Right atrium auricular region (tissue), 2 donors: ENCODE results near the gene WWOX. TPM values are rescaled to one million over a fixed set of nuclear protein-coding genes. Genes with fewer than 3 reads are reported as not detected.

ENCODE experiments used
- DNase-seq: peaks from one replicate; pipeline ENCODE4 v3.0.0-alpha.2; 2019; ENCODE audit warnings: low spot score
- H3K27ac ChIP-seq, 2 donors: fragments of 200-600 bp; sonication (generic); 1 replicate in 1 of 2; 2 replicates in 1 of 2; pipeline ENCODE4 v1.5.1; 2016 to 2019
- H3K27me3 ChIP-seq, 2 donors: fragments of 200-600 bp; sonication (generic); one replicate each; pipeline versions ENCODE4 v1.5.1 to v1.6.0; 2017 to 2019
- H3K36me3 ChIP-seq: fragments of 200-600 bp; sonication (generic); one replicate; pipeline ENCODE4 v1.5.1; 2016
- H3K4me1 ChIP-seq, 2 donors: fragments of 200-600 bp; sonication (generic); one replicate each; pipeline versions ENCODE4 v1.5.1 to v1.6.0; 2017 to 2019
- H3K4me3 ChIP-seq, 2 donors: fragments of 200-600 bp; sonication (generic); 1 replicate in 1 of 2; 2 replicates in 1 of 2; pipeline ENCODE4 v1.5.1; 2017 to 2019; ENCODE audit warnings: mild to moderate bottlenecking in 1 of 2, moderate library complexity in 1 of 2
- H3K9me3 ChIP-seq, 2 donors: fragments of 200-600 bp; sonication (generic); one replicate each; pipeline ENCODE4 v1.5.1; 2019
- total RNA-seq, 2 donors: library from RNA; depleted of rRNA; stranded (reverse); fragments of >200 nt; gene quantifications; one replicate each; pipeline ENCODE4 v1.1.0, GENCODE V29; 2016
- TF ChIP-seq, protein P1 (sequence below), 2 donors: fragments of 200-600 bp; sonication (generic); IDR thresholded peaks; one replicate each; pipeline ENCODE4 v1.5.1; 2019; ENCODE audit warnings: antibody characterized with exemption in 2 of 2

WWOX gene
- total RNA-seq, 2 donors from 2014 or later: 14.8 to 20.8 TPM

DNA sequence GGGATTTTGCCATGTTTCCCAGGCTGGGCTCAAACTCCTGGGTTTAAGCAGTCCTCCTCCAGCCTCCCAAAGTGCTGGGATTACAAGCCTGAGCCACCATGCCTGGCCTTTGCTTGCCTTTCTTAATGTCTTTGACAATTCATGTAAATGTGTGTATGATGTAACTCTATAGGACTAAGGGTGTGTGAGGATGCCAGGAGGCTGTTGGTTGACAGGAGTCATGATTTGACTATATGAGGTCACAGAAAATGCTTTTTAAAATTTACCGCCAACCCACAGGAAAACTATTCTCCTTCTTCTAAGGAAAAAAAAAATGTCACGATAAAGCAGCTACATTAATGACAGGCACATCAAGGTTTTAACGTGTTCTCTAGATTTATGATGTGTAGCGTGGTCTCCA lies 118.8 kb downstream of the WWOX start:
- H3K36me3 ChIP-seq: no peaks in the 10 kb centered on the region
- no peak overlapping the region for H3K4me3 ChIP-seq
- H3K9me3 ChIP-seq: no peaks in the 10 kb centered on the region
- no peaks in the 10 kb centered on the region for H3K4me1 ChIP-seq
- no peak for DNase-seq
- H3K27ac ChIP-seq: no peak overlapping the region
- TF ChIP-seq, protein P1, sequence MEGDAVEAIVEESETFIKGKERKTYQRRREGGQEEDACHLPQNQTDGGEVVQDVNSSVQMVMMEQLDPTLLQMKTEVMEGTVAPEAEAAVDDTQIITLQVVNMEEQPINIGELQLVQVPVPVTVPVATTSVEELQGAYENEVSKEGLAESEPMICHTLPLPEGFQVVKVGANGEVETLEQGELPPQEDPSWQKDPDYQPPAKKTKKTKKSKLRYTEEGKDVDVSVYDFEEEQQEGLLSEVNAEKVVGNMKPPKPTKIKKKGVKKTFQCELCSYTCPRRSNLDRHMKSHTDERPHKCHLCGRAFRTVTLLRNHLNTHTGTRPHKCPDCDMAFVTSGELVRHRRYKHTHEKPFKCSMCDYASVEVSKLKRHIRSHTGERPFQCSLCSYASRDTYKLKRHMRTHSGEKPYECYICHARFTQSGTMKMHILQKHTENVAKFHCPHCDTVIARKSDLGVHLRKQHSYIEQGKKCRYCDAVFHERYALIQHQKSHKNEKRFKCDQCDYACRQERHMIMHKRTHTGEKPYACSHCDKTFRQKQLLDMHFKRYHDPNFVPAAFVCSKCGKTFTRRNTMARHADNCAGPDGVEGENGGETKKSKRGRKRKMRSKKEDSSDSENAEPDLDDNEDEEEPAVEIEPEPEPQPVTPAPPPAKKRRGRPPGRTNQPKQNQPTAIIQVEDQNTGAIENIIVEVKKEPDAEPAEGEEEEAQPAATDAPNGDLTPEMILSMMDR (IDR thresholded peaks at IDR 0.05): no peak
- no peaks in the 10 kb centered on the region for H3K27me3 ChIP-seq

GRCh38 chr16:78218856-78219651 lies 119.6 kb downstream of the WWOX start:
- Histone ChIP-seq H3K4me3 (no peak overlapping the region), H3K27ac (no peak overlapping the region), H3K36me3 (no peaks in the 10 kb centered on the region), H3K27me3 (no peaks in the 10 kb centered on the region), H3K9me3 (no peaks in the 10 kb centered on the region), H3K4me1 (no peaks in the 10 kb centered on the region)
- TF ChIP-seq, protein P1 (IDR thresholded peaks at IDR 0.05): no peak
- no peak for DNase-seq

GRCh38 chr16:78220571-78220970 lies 121.1 kb downstream of the WWOX start:
- no peak for DNase-seq
- no peaks in the 10 kb centered on the region for H3K36me3 ChIP-seq
- no peaks in the 10 kb centered on the region for H3K4me1 ChIP-seq
- TF ChIP-seq, protein P1 (IDR thresholded peaks at IDR 0.05): no peak
- H3K27me3 ChIP-seq: no peaks in the 10 kb centered on the region
- no peak overlapping the region for H3K4me3 ChIP-seq
- H3K9me3 ChIP-seq: no peaks in the 10 kb centered on the region
- no peak overlapping the region for H3K27ac ChIP-seq

- Histone ChIP-seq H3K9me3 (no peaks in the 10 kb centered on the region), H3K27me3 (no peaks in the 10 kb centered on the region), H3K36me3 (no peaks in the 10 kb centered on the region), H3K4me1 (no peaks in the 10 kb centered on the region), H3K4me3 (no peak overlapping the region), H3K27ac (no peak overlapping the region)
- no peak for DNase-seq
- TF ChIP-seq, protein P1 (IDR thresholded peaks at IDR 0.05): no peak
Measured at GRCh38 chr16:78221892-78222291, 122.4 kb downstream of the WWOX start.

GRCh38 chr16:78224342-78224741 lies 124.9 kb downstream of the WWOX start:
- TF ChIP-seq, protein P1 (IDR thresholded peaks at IDR 0.05): no peak
- Histone ChIP-seq H3K27me3 (no peaks in the 10 kb centered on the region), H3K36me3 (no peaks in the 10 kb centered on the region), H3K27ac (no peak overlapping the region), H3K9me3 (no peaks in the 10 kb centered on the region), H3K4me1 (no peaks in the 10 kb centered on the region), H3K4me3 (no peak overlapping the region)
- no peak for DNase-seq

- H3K4me1 ChIP-seq: no peaks in the 10 kb centered on the region
- no peaks in the 10 kb centered on the region for H3K36me3 ChIP-seq
- DNase-seq: no peak
- H3K27ac ChIP-seq: no peak overlapping the region
- H3K9me3 ChIP-seq: no peaks in the 10 kb centered on the region
- no peaks in the 10 kb centered on the region for H3K27me3 ChIP-seq
- H3K4me3 ChIP-seq: no peak overlapping the region
- TF ChIP-seq, protein P1 (IDR thresholded peaks at IDR 0.05): no peak
Measured at GRCh38 chr16:78225919-78226318, 126.5 kb downstream of the WWOX start.
